ENCODE measurements around the gene GNAI2.

The GNAI2 gene

DNA sequence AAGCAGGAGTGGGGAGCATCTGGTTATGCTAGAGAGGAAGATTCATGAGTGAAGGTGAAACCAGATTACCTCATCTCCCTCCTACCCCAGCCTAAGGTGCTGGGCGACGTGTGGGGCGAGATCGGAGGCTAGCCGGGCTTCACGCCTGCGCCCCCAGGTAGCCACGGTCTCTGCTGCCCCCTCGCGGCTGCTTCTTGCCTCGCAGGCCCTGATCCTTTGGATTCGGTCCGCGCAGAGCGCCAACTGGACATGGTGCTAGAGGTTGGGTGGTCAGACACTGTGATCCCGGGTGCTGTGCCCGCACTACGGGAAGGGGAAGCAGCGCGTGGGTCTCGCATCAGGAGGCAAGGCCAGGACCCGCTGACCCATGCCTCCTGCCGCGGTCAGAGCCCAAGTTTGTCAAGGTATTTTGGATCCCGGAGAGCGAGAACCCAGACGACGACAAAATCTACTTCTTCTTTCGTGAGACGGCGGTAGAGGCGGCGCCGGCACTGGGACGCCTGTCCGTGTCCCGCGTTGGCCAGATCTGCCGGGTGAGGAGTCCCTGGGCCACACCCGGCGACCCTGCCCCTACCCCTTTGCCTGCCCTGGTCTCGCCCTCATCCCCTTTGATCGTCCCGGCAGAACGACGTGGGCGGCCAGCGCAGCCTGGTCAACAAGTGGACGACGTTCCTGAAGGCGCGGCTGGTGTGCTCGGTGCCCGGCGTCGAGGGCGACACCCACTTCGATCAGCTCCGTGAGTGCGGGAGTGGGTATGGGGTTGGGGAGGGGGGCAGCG is 37.1 kb downstream of the GNAI2 start:
- DNase-seq (ENCODE audit: low spot score) (no peak), ATAC-seq (ENCODE audit: low read depth) (peak; percentile 18; the same call in 2 of the 3 replicates)
- no peaks in the 10 kb centered on the region for H3K27me3 ChIP-seq (ENCODE audit: insufficient read depth, poor library complexity, severe bottlenecking)
- peaks cover 21% of the 10 kb centered on the region for H3K4me1 ChIP-seq (ENCODE audit: insufficient read depth, poor library complexity, severe bottlenecking)
- no peaks in the 10 kb centered on the region for H3K9me3 ChIP-seq (ENCODE audit: severe bottlenecking)
- peak; percentile 84 for TF ChIP-seq CTCF (IDR thresholded peaks at IDR 0.05; ENCODE audit: poor library complexity, severe bottlenecking)
- peaks cover 48% of the 10 kb centered on the region for H3K36me3 ChIP-seq (ENCODE audit: low read depth)
- H3K4me3 ChIP-seq (ENCODE audit: severe bottlenecking), result no peak overlapping the region
- H3K27ac ChIP-seq (ENCODE audit: poor library complexity, severe bottlenecking), result no peak overlapping the region

GRCh38 chr3:50273689-50274065 is 37.7 kb downstream of the GNAI2 start:
- no peak for TF ChIP-seq CTCF (IDR thresholded peaks at IDR 0.05; ENCODE audit: poor library complexity, severe bottlenecking)
- ATAC-seq (ENCODE audit: low read depth) (no peak), DNase-seq (ENCODE audit: low spot score) (no peak)
- Histone ChIP-seq H3K27ac (ENCODE audit: poor library complexity, severe bottlenecking) (no peak overlapping the region), H3K36me3 (ENCODE audit: low read depth) (peaks cover 48% of the 10 kb centered on the region), H3K27me3 (ENCODE audit: insufficient read depth, poor library complexity, severe bottlenecking) (no peaks in the 10 kb centered on the region), H3K4me1 (ENCODE audit: insufficient read depth, poor library complexity, severe bottlenecking) (peaks cover 16% of the 10 kb centered on the region), H3K9me3 (ENCODE audit: severe bottlenecking) (no peaks in the 10 kb centered on the region), H3K4me3 (ENCODE audit: severe bottlenecking) (no peak overlapping the region)

DNA sequence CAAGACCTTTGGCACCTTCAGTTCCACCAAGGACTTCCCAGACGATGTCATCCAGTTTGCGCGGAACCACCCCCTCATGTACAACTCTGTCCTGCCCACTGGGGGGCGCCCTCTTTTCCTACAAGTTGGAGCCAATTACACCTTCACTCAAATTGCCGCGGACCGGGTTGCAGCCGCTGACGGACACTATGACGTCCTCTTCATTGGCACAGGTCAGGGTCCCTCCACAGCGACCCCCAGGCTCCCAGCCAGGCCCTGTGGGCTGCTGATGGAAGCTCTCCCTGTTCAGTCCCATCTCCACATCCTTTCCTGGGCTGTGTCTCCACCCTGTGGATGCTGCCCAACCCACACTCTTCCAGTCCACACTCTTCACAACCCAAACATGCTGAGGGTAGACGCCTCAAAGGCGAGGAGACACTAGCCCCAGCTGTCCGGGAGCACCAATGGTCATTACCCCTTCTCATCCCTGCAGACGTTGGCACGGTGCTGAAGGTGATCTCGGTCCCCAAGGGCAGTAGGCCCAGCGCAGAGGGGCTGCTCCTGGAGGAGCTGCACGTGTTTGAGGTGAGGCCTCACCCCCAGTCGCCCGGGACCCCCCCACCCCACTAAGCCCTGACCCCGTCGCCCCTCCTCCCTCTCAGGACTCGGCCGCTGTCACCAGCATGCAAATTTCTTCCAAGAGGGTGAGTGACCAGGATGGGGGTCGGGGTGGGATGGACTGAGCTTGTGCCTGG is 38.5 kb downstream of the GNAI2 start:
- TF ChIP-seq CTCF (IDR thresholded peaks at IDR 0.05; ENCODE audit: poor library complexity, severe bottlenecking), result peak; percentile 73
- DNase-seq (ENCODE audit: low spot score) (no peak), ATAC-seq (ENCODE audit: low read depth) (no peak)
- H3K4me3 ChIP-seq (ENCODE audit: severe bottlenecking), result no peak overlapping the region
- H3K36me3 ChIP-seq (ENCODE audit: low read depth), result peaks cover 48% of the 10 kb centered on the region
- no peaks in the 10 kb centered on the region for H3K27me3 ChIP-seq (ENCODE audit: insufficient read depth, poor library complexity, severe bottlenecking)
- peaks cover 15% of the 10 kb centered on the region for H3K4me1 ChIP-seq (ENCODE audit: insufficient read depth, poor library complexity, severe bottlenecking)
- no peak overlapping the region for H3K27ac ChIP-seq (ENCODE audit: poor library complexity, severe bottlenecking)
- H3K9me3 ChIP-seq (ENCODE audit: severe bottlenecking), result no peaks in the 10 kb centered on the region

- DNase-seq (ENCODE audit: low spot score) (no peak), ATAC-seq (ENCODE audit: low read depth) (no peak)
- Histone ChIP-seq H3K36me3 (ENCODE audit: low read depth) (peaks cover 48% of the 10 kb centered on the region), H3K9me3 (ENCODE audit: severe bottlenecking) (no peaks in the 10 kb centered on the region), H3K4me1 (ENCODE audit: insufficient read depth, poor library complexity, severe bottlenecking) (peaks cover 11% of the 10 kb centered on the region), H3K27me3 (ENCODE audit: insufficient read depth, poor library complexity, severe bottlenecking) (no peaks in the 10 kb centered on the region), H3K4me3 (ENCODE audit: severe bottlenecking) (no peak overlapping the region), H3K27ac (ENCODE audit: poor library complexity, severe bottlenecking) (no peak overlapping the region)
- TF ChIP-seq CTCF (IDR thresholded peaks at IDR 0.05; ENCODE audit: poor library complexity, severe bottlenecking), result no peak
These were observed 39.4 kb downstream of the GNAI2 start for GRCh38 chr3:50275141-50275995.

All from RWPE2 (cell line).